C1 segment of cervical spinal cord (tissue), 14 donors: ENCODE results near the gene RTN4R.
"Not testable (repeated sequence)": the region's sequence is repeated elsewhere in the genome, so short reads cannot be mapped to it uniquely, and the experiment has no call there.

Source experiments
- DNase-seq, 14 donors: peaks; one replicate each; lab custom pipeline; 2025; lab: John Stamatoyannopoulos, UW

RTN4R gene

GRCh38 chr22:20305894-20306645, 38.0 kb upstream of the RTN4R start:
- no peak for DNase-seq

GRCh38 chr22:20305230-20305893, 37.2 kb upstream of the RTN4R start:
- DNase-seq = not testable (repeated sequence)

GRCh38 chr22:20304646-20305045, 36.5 kb upstream of the RTN4R start:
- no peak for DNase-seq

GRCh38 chr22:20303229-20303534, 35.1 kb upstream of the RTN4R start:
- not testable (repeated sequence) for DNase-seq

- no peak for DNase-seq
Measured at GRCh38 chr22:20302438-20303228, 34.5 kb upstream of the RTN4R start.

DNA sequence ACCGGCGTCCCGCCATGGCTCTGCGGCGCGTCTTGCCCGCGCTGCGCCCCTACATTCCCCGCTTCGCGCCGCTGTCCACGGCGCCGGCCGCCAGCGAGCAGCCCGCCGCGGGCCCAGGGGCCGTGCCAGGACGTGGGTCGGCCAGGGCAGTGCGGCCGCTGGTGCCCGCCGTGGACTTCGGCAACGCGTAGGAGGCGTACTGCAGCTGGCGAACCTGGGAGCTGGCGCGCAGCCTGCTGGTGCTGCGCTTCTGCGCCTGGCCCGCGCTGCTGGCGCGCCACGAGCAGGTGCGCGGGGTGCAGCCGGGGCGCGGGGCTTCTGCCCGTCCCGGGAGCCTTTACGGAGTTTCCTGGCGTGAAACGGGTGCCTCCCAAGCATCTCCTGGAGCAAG, 31.6 kb upstream of the RTN4R start:
- no peak for DNase-seq

GRCh38 chr22:20298803-20299745, 31.0 kb upstream of the RTN4R start:
- peak in 5 of 14 donors; percentile 11 to 42 (median 19) for DNase-seq

GRCh38 chr22:20298110-20298802, 30.1 kb upstream of the RTN4R start:
- no peak for DNase-seq

GRCh38 chr22:20297414-20298109, 29.4 kb upstream of the RTN4R start:
- no peak for DNase-seq

- no peak for DNase-seq
Measured at GRCh38 chr22:20296598-20296997, 28.5 kb upstream of the RTN4R start.

DNA sequence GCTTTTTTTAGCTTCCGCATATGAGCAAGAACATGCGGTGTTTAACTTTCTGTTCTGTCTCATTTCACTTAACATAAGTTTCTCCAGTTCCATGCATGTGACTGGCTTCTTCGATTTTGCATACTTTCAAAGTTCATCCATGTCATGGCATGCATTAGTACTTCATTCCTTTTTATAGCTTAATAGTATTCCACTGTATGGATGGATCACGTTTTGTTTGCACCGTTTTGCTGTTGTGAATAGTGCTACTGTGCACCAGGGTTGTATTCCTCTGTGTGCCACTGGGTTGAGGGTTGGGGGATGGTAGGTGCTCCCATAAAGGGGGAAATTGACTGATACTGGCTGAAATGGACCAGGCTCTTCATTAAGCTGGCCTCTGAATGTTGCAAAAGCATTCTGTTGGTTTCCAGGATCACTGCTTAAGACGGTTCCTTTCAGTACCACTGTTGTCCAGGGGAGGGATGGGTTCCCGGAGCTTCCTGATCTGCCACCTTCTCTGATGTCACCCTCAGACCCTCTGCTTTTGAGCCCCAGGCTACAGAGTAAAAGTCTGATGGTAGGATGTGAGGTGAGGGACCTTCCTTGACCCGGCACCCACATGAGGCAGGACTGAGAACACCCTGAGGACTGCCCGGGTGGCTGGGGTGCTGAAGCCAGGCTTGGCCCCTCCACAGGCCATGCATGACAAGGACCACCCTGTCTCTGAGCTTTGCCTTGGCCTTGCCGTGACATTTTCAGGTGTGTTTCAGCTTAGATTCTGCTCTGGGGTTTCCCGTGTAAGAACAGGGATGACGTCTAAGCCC, 27.3 kb upstream of the RTN4R start:
- no peak for DNase-seq

GRCh38 chr22:20292673-20293232, 24.6 kb upstream of the RTN4R start:
- no peak for DNase-seq

DNA sequence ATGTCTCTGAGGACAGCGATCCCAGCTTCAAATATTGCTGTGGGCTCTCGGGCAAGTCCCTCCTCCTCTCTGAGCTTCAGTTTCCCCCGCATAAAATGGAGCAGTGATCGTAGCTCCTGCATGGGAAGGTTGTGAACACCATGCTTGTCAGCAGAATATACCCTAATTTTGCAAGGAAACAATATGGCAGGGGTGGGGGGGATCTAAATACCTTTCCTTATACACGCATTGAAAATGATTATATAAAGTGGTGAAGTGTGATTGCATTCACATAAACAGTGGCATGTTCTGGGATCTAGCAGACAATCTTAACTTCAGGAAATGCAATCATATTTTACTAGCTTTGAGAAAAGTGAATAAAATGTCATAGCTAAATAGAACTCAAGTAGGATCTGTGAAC, 24.0 kb upstream of the RTN4R start:
- no peak for DNase-seq

- DNase-seq = no peak
Measured at GRCh38 chr22:20291604-20292063, 23.5 kb upstream of the RTN4R start.

- no peak for DNase-seq
Measured at GRCh38 chr22:20291249-20291586, 23.1 kb upstream of the RTN4R start.

DNA sequence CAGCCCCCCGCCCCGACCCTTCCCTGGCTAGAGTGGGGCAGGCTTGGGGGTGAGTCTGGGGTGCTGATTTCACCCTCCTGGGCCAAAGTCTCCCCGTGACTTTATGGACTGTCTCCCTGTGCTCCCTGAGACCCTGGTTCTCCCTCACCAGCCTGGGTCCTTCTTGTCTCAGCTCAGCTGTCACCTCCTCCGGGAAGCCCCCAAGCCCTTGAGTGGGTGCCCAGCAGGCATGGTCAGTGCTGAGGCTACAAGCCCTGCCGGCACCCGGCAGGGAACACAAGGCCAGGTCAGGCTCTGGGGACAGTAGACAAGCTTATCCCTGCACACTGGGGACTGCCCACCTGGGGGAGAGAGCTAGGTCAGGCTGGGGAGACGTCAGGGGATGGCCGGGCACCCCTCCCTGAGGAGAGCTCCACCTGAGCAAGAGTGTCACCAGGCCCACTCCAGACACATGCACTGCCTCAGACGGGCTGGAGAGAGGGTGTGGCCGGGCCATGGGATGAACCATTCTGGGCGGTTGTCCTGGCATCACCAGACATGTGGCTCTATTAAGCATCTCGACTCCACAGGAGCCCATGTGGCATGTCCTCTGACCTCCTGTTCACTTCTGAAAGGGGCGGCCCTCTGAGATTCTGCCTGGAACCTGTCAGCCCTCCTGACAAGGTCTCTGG, 22.6 kb upstream of the RTN4R start:
- DNase-seq = no peak

DNA sequence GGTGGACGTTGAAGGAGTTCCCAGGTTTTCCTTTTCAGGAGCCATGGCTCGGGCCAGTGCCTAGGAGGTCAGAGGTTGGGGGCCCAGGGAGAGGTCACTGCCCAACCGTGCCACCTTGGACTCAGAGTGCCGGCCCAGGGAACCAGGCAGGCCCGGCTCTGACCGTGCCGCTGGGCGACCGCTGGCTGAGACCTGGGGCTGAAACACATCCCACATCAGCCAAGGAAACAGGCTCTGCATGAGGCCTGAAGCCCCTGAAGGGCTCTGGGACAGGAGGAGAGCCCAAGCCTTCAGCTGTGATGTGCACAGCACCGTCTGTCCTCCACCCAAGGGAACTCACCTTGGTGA, 21.9 kb upstream of the RTN4R start:
- no peak for DNase-seq

DNA sequence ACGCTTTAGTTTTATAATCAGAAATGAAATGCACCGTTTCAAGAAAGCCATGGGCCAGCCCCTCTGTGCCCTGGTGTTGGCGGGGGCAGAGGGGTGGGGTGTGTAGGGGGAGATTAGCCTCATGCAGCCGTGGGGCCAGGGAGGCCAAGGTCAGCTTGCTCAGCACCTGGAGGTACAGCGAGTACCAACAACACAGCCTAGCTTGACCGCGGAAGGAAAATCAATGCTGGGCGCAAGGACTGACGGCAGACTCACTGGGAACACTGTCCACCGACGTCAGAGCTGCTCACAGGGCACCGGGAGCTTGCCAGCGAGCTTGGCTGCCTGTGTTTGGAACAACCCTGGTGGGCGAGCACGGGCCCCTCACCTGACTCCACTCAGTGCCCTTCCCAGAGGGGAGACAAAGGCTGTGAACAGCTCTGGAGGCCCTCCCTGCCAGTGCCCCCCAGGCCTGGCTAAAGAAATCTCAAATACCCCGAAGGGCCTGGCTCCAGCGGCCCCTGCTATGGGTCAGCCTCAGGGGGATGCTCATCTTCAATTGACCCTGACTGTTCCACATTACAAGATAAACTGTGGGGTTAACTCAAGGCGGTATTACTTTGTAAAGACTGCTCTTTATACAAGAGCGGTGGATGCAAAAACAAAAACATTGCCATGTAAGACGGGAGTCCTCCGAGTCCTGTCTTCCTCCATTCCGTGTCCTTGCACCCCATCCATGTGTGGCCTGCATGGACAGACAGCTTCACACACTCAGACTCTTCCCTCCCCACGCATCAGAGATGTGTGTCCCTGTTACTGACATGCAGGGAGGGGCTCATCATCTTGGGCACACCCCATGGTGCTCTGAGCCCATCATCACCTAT, 21.3 kb upstream of the RTN4R start:
- DNase-seq = not testable (repeated sequence)
